Activated naive CD4-positive, alpha-beta T cell treated with anti-CD3 and anti-CD28 coated beads for 36 hours (primary cell): ENCODE results near the gene CPT1B. TPM values are rescaled to one million over a fixed set of nuclear protein-coding genes. Genes with fewer than 3 reads are reported as not detected.

ENCODE experiments used
- CTCF ChIA-PET: fragments of 350-600 bp; sonication (Branson Sonifier 250); formaldehyde crosslinking; loops from one replicate; lab custom pipeline; 2021; ENCODE audit warnings: antibody characterized with exemption; lab: Charles Lee
- DNase-seq: peaks from one replicate; pipeline ENCODE4 v3.0.0-alpha.2; 2020
- H3K27ac Mint-ChIP-seq: one replicate; pipeline ENCODE4 v1.8.0; 2021; ENCODE audit warnings: mild to moderate bottlenecking, mixed read lengths
- H3K27me3 Mint-ChIP-seq: one replicate; pipeline ENCODE4 v1.8.0; 2021; ENCODE audit warnings: low read depth, mixed read lengths
- H3K36me3 Mint-ChIP-seq: one replicate; pipeline ENCODE4 v1.8.0; 2021; ENCODE audit warnings: low read depth, mixed read lengths
- H3K4me1 Mint-ChIP-seq: one replicate; pipeline ENCODE4 v1.8.0; 2021; ENCODE audit warnings: low read depth, mixed read lengths
- H3K4me3 Mint-ChIP-seq: one replicate; pipeline ENCODE4 v1.8.0; 2021; ENCODE audit warnings: mild to moderate bottlenecking, moderate library complexity, mixed read lengths
- H3K9me3 Mint-ChIP-seq: one replicate; pipeline ENCODE4 v1.8.0; 2021; ENCODE audit warnings: mixed read lengths
- intact Hi-C: fragments of 100-400 bp; cut with micrococcal nuclease; formaldehyde crosslinking; loops from one replicate; pipeline ENCODE4 v1.15.1; 2023
- total RNA-seq, 2 experiments: library from RNA; stranded (reverse); gene quantifications; one replicate each; pipeline ENCODE4 v1.2.3, GENCODE V29; 2021

The CPT1B gene
- total RNA-seq, 2 experiments from 2014 or later: 37.3 to 43.7 TPM

DNA sequence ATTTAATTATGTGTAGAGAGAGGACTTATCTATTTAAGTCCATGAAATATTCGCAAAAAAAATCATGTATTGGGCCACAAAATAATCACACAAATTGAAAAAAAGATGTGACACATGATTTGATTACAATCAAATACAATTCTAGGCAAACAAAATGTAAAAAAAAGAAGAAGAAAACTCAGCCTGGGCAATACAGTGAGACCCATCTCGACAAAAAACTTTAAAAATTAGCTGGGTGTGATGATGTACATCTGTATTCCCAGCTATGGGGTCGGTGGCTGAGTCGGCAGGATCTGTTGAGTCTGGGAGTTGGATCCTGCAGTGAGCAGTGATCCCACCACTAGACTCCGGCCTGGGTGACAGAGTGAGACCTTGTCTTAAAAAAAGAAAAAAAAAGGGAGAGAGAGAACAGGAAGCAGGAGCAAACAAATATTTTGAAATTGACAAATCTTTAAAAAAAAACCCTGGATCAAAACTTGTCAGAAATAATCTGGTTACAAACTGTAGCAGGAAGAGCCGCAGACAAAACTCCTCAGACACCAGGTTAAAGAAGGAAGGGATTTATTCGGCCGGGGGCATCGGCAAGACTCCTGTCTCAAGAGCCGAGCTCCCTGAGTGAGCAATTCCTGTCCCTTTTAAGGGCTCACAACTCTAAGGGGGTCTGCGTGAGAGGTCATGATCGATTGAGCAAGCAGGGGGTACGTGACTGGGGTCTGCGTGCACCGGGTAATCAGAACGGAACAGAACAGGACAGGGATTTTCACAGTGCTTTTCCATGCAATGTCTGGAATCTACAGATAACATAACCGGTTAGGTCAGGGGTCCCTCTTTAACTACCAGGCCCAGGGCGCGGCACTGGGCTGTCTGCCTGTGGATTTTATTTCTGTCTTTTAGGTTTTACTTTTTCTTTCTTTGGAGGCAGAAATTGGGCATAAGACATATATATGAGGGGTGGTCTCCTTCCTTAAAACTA, 45.1 kb downstream of the CPT1B start:
- CTCF ChIA-PET: interaction anchor here (0.9 to 1.2 kb wide), 2 partner anchors 14 to 18 kb away, joined by 3 to 4 read pairs; no protein-coding TSS in a partner anchor
- peak overlapping the region; percentile 99 for H3K27ac Mint-ChIP-seq
- intact Hi-C loops: no loop called here
- H3K4me3 Mint-ChIP-seq: peak overlapping the region; percentile 92
- peaks cover 15% of the 10 kb centered on the region for H3K36me3 Mint-ChIP-seq
- no peak for DNase-seq
- H3K27me3 Mint-ChIP-seq: no peaks in the 10 kb centered on the region
- peaks cover 50% of the 10 kb centered on the region for H3K4me1 Mint-ChIP-seq
- no peaks in the 10 kb centered on the region for H3K9me3 Mint-ChIP-seq

- peak overlapping the region; percentile 99 for H3K27ac Mint-ChIP-seq
- peak; percentile 40 for DNase-seq
- H3K4me1 Mint-ChIP-seq: peaks cover 50% of the 10 kb centered on the region
- H3K4me3 Mint-ChIP-seq: peak overlapping the region; percentile 92
- CTCF ChIA-PET: interaction anchor here (1.2 to 1.7 kb wide), 2 partner anchors 16 to 89 kb away, joined by 3 to 7 read pairs; no protein-coding TSS in a partner anchor
- intact Hi-C loops: loop anchor here (1.0 kb wide), 2 partner anchors 7 to 30 kb away; partner anchors contain the start of gene SYCE3
- H3K27me3 Mint-ChIP-seq: no peaks in the 10 kb centered on the region
- H3K9me3 Mint-ChIP-seq: no peaks in the 10 kb centered on the region
- H3K36me3 Mint-ChIP-seq: peaks cover 23% of the 10 kb centered on the region
These were observed 46.1 kb downstream of the CPT1B start for GRCh38 chr22:50531962-50532674.

GRCh38 chr22:50531546-50531961, 46.7 kb downstream of the CPT1B start:
- Mint-ChIP-seq H3K4me1 (peaks cover 50% of the 10 kb centered on the region), H3K27me3 (no peaks in the 10 kb centered on the region), H3K9me3 (no peaks in the 10 kb centered on the region), H3K4me3 (peak overlapping the region; percentile 92), H3K27ac (peak overlapping the region; percentile 99), H3K36me3 (peaks cover 27% of the 10 kb centered on the region)
- peak; percentile 77 for DNase-seq
- intact Hi-C loops: loop anchor here (1.0 kb wide), 2 partner anchors 8 to 31 kb away; partner anchors contain the start of gene SYCE3
- CTCF ChIA-PET: interaction anchor here (1.2 to 1.7 kb wide), 2 partner anchors 17 to 90 kb away, joined by 3 to 7 read pairs; no protein-coding TSS in a partner anchor

- H3K36me3 Mint-ChIP-seq: peaks cover 27% of the 10 kb centered on the region
- CTCF ChIA-PET: interaction anchor here (1.2 to 1.7 kb wide), 2 partner anchors 17 to 90 kb away, joined by 3 to 7 read pairs; no protein-coding TSS in a partner anchor
- peak; percentile 88 for DNase-seq
- peak overlapping the region; percentile 92 for H3K4me3 Mint-ChIP-seq
- no peaks in the 10 kb centered on the region for H3K9me3 Mint-ChIP-seq
- intact Hi-C loops: loop anchor here (1.0 kb wide), 3 partner anchors 8 to 89 kb away; partner anchors contain the start of gene SYCE3
- H3K27me3 Mint-ChIP-seq: no peaks in the 10 kb centered on the region
- peak overlapping the region; percentile 99 for H3K27ac Mint-ChIP-seq
- H3K4me1 Mint-ChIP-seq: peaks cover 47% of the 10 kb centered on the region
These were observed 47.2 kb downstream of the CPT1B start for GRCh38 chr22:50530877-50531545.

DNA sequence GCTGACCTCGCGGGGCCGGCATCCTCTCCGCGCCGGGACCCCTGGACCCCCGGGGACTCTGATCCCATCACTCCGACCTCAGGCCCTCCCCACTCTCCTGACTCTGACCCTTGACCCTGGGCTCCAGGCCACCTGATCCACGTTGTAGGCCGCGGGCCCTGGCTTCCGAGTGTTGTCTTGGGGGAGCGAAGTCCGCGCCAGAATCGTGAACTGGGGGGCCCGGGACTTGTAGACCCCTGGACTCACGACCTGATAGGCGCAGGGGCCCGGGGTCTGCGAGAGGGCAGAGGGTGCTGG, 47.7 kb downstream of the CPT1B start:
- intact Hi-C loops: loop anchor here (1.0 kb wide), 1 partner anchor 90 kb away; no protein-coding TSS in a partner anchor
- CTCF ChIA-PET: no interaction called here
- DNase-seq: no peak
- peaks cover 47% of the 10 kb centered on the region for H3K4me1 Mint-ChIP-seq
- peak overlapping the region; percentile 92 for H3K4me3 Mint-ChIP-seq
- peak overlapping the region; percentile 99 for H3K27ac Mint-ChIP-seq
- H3K36me3 Mint-ChIP-seq: peaks cover 27% of the 10 kb centered on the region
- H3K27me3 Mint-ChIP-seq: no peaks in the 10 kb centered on the region
- H3K9me3 Mint-ChIP-seq: no peaks in the 10 kb centered on the region

DNA sequence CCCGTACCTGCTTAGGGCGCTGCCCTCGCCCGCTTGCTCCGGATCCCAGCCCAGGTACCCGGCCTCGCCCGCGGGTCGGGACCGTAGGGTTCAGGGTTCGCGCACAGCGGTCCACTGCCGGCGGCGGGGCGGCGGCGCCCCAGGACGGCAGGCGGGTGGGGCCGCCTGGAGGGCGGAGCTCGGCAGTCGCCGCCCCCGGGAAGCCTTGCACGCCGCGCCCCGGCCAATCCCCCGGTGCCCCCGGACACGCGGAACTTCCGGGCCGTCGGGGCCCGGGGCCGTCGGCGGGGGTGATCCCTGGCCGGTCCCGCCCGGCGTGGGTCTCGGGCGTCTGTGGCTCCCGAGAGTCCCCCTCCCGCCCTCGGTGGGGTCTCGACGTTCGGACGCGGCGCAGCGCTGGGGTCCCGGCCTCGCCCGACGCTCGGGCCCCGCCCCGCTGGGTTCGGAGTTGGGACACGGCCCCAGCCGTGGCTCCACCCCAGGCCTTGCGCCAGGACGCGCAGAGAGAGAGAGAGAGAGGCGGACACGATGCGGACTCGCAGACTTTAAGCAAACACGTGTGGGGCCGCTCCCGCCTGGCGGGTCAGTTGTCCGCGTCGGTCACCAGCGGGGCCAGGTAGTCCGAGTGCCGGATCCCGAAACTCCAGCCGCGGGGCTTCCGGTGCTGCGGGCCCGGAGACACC, 48.2 kb downstream of the CPT1B start, which contains the start of gene TYMP:
Gene TYMP, minus strand, starts transcription at position 116 of the 683 bp plus-strand sequence. CDS start 303 bp downstream, outside the sequence.
- peak; percentile 75 for DNase-seq
- H3K27ac Mint-ChIP-seq: peak within 1 kb of the TSS; percentile 99
- CTCF ChIA-PET: interaction anchor here (1.5 to 2.0 kb wide), 2 partner anchors 91 to 162 kb away, joined by 3 to 5 read pairs; no protein-coding TSS in a partner anchor
- no peaks in the 10 kb centered on the region for H3K27me3 Mint-ChIP-seq
- peaks cover 47% of the 10 kb centered on the region for H3K4me1 Mint-ChIP-seq
- intact Hi-C loops: loop anchor here (1.0 kb wide), 1 partner anchor 90 kb away; no protein-coding TSS in a partner anchor
- H3K36me3 Mint-ChIP-seq: peaks cover 27% of the 10 kb centered on the region
- H3K4me3 Mint-ChIP-seq: peak within 1 kb of the TSS; percentile 92
- no peaks in the 10 kb centered on the region for H3K9me3 Mint-ChIP-seq

DNA sequence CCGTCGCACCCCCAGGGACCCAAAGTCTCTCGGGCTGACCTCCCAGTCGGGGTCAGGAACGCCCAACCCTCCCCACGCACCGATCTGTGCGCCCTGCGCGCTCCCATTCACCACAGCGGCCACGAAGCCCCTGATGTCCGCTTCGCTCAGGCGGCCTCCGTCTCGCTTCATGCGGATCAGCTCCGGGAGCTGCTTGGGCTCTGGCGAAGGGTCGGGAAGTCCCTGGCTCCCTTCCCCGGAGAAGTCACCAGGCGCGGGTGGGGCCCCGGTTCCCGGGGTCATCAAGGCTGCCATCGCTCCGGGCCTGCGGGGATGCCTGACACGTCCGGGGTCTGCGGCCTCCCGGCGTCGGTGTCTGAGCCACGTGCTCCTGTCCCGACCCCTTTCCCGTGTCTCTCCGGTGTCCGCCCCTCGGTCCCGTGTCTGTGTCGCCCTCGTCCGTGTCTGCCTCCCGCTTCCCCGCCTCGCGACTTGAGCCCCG, 48.8 kb downstream of the CPT1B start:
- H3K27me3 Mint-ChIP-seq: no peaks in the 10 kb centered on the region
- CTCF ChIA-PET: interaction anchor here (0.9 to 2.9 kb wide), 6 partner anchors 10 to 162 kb away, joined by 3 to 13 read pairs (median 4); partner anchors contain the start of gene SYCE3
- intact Hi-C loops: no loop called here
- H3K9me3 Mint-ChIP-seq: no peaks in the 10 kb centered on the region
- no peak for DNase-seq
- H3K4me1 Mint-ChIP-seq: peaks cover 50% of the 10 kb centered on the region
- peak overlapping the region; percentile 84 for H3K4me3 Mint-ChIP-seq
- H3K27ac Mint-ChIP-seq: peak overlapping the region; percentile 93
- H3K36me3 Mint-ChIP-seq: peaks cover 33% of the 10 kb centered on the region

DNA sequence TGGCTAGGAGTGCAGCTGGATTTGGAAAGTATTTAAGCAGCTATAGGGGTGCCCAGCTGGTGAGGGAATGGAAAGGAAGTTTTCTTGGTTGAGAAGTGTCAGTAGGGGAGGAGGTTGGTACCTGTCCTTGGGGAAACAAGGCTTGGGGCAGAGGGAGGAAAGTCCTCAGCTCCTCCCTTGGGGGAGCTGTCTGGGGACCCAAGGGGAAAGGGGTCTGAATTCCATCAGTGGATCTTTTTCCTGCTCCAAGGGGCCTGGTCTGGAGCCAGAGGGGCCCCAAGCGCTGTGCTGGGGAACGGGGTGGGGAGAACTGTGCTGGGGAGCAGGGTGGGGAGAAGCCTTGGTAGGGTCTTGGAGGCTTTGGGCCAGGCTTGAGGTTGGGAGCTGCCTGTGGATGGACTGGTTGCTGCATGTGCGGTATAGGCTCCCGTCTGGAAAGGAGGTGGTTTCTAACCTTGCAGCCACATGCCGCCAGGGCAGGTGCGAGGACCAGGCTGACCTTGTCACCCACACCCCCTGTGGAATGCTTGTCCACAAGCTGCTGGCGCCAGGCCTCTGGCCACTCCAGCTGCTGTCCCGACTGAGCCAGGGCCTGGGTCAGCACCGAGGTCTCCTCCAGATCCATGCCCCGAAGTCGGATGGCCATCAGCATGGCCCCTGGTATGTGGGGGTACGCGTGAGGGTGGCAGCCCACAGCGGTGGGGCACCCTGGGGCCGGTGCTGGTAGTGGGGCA, 49.4 kb downstream of the CPT1B start:
- peaks cover 45% of the 10 kb centered on the region for H3K4me1 Mint-ChIP-seq

GRCh38 chr22:50527921-50528681, 50.1 kb downstream of the CPT1B start:
- no peaks in the 10 kb centered on the region for H3K9me3 Mint-ChIP-seq
- intact Hi-C loops: loop anchor here (2.0 kb wide), 2 partner anchors 17 to 55 kb away; partner anchors contain the start of genes CHKB and KLHDC7B
- no peak for DNase-seq
- CTCF ChIA-PET: interaction anchor here (0.6 to 2.9 kb wide), 10 partner anchors 11 to 286 kb away, joined by 3 to 13 read pairs (median 4); partner anchors contain the start of genes KLHDC7B and SYCE3
- H3K27me3 Mint-ChIP-seq: no peaks in the 10 kb centered on the region
- H3K4me1 Mint-ChIP-seq: peaks cover 42% of the 10 kb centered on the region
- H3K27ac Mint-ChIP-seq: peak overlapping the region; percentile 93
- H3K4me3 Mint-ChIP-seq: peak overlapping the region; percentile 84
- peaks cover 39% of the 10 kb centered on the region for H3K36me3 Mint-ChIP-seq

More for the DNA sequence above, 49.4 kb downstream of the CPT1B start:
- Mint-ChIP-seq H3K27ac (peak overlapping the region; percentile 93), H3K4me3 (peak overlapping the region; percentile 84), H3K9me3 (no peaks in the 10 kb centered on the region), H3K27me3 (no peaks in the 10 kb centered on the region), H3K36me3 (peaks cover 34% of the 10 kb centered on the region)
- CTCF ChIA-PET: interaction anchor here (0.9 to 2.9 kb wide), 7 partner anchors 10 to 163 kb away, joined by 3 to 13 read pairs (median 4); partner anchors contain the start of genes KLHDC7B and SYCE3
- intact Hi-C loops: no loop called here
- no peak for DNase-seq
